GM18502 (cell line): ENCODE measurements around the gene HLA-E.
"Not testable (repeated sequence)": the region's sequence is repeated elsewhere in the genome, so short reads cannot be mapped to it uniquely, and the experiment has no call there.

Source experiments
- ATAC-seq: cut with Tn5 transposase; IDR thresholded peaks from one replicate; pipeline ENCODE4 v1.9.1; 2021; ENCODE audit warnings: mild to moderate bottlenecking; ENCODE audit not compliant: unreplicated experiment, poor library complexity

The HLA-E gene

DNA sequence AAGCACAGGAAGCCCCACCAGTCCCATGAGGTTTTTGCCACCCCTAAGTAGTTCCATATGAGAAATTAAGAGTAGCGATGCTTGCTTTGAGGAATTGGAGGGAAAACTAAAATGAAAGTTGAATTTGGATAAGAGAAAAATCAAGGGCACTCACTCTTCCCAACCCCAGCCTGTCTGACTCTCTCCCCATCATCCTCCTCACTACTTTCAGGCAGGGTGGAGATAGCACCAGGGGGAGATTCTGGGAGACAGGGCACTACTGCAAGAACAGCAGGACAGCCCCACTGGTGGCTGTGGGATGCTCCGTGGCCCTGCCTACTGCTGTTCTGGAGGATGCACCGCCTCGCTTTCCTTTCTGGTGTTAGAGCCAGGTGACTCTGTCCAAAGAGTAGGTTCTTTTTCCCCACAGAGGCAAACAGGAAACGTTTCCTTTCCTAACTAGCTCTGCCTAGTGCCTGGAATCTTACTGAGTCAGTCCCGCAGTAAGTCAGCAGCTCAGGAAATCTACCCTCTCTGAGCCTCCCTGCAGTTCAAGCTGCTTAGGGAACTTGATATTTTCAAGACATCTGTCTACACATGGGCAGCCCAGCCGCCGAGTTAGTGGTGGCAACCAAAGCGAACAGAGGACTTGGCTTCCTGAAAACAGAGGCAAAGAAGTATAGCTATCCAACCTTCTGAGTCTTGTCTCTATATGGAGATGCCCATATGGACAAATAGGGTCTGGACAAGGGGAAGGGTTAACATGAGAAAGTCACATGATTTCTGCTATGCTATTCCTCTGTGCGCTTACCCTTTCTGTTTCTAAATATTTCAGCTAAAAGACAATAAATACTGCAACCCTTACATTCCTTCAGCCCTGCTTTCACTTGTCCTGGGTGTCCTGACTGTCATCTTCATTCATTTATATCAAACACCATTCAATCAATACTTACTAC is 11.4 kb downstream of the HLA-E start:
- no peak for ATAC-seq

DNA sequence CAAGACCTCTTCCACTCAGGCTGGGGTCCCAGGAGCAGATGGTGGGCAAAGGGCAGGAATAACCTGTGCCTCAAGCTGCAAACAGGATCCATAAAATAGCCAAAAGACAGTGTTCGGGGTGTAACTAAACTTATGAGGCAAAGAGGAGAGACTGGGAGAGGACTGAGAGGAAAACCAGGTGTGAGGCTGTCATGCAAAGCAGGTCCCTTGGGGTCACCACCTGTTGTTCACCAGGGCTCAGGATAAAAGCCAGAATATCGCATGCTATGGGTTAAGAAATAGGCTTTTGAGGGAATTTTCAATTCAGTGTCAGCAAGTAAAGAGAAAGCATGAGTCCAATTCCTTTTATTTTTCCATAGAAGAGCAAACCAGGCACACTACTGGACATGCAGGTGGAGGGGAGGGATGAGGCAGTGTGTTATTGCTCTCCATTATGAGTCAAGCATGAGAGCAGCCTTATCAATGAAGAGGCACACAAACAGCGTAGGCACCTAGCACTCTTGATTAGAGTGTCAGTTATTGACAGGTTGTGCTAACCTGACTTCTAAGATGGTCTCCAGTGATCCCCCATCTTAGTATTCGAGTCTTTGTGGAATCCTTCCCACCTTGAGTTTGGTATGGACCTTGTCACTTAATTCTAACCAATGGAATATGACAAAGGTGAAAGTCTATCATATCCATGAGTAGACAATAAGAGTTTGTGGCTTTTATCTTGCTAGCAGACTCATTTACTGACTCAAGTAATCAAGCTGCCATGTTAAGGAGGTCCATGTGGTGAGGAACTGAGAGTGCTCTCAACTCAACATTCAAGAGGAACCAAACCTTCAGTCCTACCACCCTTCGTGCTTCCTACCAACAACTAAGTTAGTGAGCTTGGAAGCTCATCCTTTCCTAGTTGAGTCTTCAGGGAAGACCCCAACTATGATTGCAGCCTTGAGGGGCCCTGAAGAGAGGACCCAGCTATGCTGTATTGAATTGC is 18.8 kb downstream of the HLA-E start:
- ATAC-seq = no peak

DNA sequence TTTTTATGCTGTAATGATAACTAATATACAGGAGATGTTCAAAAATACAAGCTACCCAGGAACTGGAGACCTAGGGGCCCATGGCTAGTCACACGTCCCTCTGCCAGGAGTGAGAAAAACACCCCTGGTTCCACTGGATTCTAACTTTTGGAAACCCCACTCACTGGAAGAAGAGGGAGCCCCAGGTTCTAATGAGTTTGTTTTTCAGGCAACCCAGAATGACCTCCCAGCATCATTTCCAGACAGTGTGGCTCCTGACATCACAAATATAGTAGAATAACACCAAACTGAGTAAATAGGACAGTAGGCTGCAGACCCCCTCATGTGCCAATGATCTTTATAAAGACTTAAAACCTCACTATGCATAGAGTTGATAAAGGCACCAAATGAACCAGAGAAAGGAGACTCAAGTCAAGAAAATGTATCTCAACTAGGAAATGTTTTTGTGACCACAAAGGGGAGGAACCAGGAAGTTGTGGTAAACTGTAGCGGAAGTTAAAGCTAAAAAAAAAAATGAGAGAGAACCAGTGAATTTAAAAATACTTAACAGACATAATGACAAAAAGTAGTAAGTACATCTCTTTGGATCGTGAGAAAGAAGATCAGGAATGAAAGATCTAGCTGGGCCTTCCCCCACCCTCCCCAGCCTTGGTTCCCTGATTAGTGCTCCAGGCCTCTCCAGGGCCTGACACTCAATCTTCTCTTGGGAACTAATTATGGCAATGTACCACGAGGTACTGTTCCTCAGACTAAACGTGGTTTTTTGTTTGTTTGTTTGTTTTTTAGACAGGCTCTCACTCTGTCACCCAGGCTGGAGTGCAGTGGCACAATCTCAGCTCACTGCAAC is 19.8 kb downstream of the HLA-E start:
- ATAC-seq = no peak

DNA sequence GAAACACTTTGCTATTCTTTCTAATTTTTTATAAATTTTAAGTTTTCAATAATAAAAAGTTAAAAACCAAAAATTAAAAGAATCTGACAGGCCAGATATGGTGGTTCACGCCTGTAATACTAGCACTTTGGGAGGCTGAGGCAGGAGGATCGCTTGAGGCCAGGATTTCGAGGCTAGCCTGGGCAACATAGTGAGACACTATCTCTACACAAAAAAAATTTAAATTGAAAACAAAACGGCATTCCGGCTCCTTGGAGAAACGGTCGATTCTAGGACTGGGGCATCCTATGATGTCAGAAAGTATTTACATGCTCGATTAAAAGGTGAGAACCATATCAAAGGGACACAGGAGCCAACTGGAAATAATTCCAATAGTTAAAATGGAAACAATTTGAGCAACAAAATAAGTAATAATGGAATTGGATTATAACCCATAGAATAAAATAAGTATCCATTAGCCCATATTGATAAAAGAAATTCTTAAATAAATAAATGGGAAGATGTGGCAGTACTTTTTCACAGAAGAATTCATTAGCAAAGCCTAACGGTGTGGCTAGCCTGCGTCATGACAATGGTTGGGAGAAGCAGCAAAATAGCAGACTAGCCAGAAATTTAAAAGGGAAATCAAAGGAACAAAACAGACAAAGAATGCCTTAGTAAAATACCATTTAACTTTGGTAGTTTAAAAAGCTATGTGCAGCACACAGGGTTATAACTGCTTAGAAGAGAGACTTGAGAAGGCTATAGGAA is 21.3 kb downstream of the HLA-E start:
- no peak for ATAC-seq

DNA sequence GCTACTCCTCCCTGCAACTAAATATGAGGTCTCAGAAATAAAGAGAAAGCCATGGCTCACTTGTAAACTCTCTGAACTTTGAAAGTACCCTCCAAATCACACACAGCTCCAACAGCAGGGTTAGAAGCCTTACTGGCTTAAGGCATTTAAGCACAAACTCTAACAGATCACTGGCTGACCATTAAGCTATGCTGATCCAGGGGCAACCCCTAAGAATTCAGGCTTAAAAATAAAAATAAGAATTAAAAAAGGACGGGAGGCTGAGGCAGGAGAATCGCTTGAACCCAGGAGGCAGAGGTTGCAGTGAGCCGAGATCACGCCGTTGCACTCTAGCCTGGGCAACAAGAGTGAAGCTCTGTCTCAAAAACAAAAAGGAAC is 21.8 kb downstream of the HLA-E start:
- no peak for ATAC-seq

DNA sequence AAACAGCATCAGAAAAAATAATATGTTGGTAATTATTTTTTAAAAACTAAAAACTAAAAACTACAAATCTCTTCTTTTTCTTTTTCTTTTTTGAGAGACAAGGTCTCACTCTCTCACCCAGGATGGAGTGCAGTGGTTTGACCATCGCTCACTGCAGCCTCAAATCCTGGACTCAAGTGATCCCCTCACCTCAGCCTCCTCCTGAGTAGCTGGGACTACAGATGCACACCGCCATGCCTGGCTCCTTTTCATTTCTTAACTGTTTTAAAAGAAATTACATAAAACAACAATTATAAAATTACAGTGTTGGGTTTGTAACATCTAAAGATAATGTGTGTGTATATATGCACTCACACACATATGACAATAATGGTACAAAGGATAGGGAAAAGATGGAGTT is 24.1 kb downstream of the HLA-E start:
- no peak for ATAC-seq

DNA sequence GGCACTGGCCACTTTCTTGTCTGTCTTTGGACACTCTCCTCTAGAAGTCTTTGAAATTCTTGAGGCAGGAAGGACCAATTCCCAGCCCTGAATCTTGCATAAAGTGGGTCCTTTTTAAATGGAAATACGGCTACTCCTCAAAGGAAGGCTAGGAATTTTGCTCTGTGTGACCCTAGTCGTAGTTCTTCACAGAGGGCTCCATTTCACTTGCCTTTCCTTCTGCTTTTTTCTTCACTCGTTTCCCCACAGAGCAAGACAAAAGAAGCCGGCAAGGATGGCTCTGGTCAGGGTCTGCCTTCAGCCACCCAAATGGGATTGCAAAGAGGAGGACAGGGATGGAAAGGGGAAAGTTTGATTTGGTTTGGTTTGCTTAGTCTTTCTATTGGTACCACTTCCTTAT is 25.8 kb downstream of the HLA-E start:
- no peak for ATAC-seq

DNA sequence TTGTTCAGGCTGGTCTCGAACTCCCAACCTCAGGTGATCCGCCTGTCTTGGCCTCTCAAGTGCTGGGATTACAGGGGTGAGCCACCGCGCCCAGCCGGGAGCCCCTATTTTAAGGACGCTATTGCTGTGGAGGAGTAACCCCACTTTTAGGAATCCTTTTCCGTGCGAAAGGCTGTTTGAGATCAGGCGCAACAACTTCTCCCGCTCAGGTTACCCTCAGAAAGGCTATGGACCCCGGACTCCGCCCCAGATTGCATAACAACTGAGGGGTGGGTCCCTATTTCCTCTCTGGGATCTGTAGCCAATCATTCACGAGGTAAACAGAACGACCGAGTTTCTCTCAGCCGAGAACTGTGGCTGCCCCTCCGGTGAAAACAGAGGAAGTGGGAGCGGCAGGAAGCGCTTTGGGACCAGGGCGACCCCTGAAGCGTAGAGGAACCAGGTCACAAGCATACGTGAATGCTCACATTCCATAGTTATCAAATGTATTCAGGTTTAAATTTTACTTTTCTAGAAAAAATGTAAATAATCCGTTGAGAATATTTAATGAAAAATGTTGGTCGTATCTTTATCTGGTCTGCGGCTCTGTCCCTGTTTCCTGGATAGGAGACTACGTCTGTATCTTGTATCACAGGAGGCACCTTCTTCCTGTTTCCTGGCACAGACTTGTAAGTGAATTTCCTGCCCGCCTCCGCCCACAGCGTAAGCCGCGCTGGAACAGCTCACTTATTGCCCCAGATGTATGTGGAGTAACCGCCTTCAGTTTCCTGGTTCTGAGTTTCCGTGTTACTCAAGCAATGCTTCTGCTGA is 26.8 kb downstream of the HLA-E start:
- peak; percentile 76 for ATAC-seq

DNA sequence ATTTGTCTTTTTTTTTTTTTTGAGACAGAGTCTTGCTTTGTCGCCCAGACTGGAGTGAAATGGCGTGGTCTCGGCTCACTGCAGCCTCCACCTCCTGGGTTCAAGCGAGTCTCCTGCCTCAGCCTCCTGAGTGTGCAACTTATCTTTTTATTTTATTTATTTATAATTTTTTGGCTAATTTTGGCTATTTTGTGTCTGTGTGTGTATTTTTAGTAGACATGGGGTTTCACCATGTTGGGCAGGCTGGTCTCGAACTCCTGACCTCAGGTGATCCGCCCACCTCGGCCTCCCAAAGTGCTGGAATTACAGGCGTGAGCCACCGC is 27.4 kb downstream of the HLA-E start:
- ATAC-seq = not testable (repeated sequence)

DNA sequence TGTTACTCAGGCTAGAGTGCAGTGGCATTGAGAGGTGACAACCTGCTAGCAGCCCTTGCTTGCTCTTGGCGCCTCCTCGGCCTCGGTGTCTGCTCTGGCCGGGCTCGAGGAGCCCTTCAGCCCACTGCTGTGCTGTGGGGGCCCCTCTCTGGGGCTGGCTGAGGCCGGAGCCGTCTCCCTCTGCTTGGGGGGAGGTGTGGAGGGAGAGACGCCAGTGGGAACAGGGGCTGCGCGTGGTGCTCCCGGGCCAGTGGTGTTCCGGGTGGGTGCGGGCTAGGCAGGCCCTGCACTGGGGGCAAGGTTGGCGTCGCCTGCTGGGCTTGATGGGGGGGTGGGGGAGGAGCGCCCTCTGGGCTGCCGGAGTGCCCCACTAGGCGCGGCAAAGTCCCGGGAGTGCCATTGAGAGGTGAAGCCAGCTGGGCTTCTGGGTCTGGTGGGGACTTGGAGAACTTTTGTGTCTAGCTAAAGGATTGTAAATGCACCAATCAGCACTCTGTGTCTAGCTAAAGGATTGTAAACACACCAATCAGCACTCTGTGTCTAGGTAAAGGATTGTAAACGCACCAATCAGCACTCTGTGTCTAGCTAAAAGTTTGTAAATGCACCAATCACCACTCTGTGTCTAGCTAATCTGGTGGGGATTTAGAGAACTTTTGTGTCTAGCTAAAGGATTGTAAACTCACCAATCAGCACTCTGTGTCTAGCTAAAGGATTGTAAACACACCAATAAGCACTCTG is 28.6 kb downstream of the HLA-E start:
- not testable (repeated sequence) for ATAC-seq

DNA sequence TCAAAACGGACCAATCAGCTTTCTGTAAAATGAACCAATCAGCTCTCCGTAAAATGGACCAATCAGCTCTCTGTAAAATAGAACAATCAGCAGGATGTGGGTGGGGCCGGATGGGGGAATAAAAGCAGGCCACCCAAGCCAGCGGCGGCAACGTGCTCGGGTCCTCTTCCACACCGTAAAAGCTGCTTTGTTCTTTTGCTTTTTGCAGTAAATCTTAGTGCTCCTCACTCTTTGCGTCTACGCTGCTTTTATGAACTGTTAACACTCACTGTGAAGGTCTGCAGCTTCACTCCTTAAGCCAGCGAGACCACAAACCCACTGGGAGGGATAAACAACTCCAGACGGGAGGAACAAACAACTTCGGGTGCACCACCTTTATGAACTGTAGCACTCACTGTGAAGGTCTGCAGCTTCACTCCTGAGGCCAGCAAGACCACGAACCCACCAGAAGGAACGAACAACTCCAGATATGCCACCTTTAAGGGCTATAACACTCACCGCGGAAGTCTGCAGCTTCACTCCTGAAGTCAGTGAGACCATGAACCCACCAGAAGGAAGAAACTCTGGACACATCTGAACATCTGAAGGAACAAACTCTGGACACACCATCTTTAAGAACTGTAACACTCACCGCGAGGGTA is 29.3 kb downstream of the HLA-E start:
- not testable (repeated sequence) for ATAC-seq

DNA sequence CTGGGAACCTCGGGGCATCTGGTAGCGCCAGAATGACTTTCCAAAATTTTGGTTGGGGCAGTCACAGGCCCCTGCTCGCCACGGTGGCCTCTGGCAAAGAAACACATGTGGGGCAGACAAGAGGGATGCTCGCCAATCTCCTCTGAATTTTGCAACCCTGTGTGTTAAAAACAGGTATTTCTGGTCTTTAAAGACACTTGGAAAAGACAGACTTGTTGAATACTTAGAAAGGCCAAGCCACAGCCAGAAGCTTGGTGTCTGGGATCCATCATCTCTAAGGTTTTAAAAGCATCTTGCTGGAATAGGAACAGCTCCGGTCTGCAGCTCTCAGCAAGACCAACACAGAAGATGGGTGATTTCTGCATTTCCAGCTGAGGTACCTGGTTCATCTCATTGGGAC is 31.2 kb downstream of the HLA-E start:
- ATAC-seq = no peak

DNA sequence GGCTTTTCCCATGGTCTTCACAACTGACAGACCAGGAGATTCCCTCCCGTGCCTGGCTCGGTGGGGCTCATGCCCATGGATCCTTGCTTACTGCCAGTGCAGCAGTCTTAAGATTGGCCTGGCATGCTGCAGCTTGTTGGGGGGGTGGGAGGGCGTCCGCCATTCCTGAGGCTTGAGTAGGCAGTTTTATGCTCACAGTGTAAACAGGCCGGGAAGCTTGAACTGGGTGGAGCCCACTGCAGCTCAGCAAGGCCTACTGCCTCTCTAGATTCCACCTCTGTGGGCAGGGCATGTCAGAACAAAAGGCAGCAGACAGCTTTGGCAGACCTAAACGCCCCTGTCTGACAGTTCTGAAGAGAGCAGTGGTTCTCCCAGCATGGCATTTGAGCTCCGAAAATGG is 31.8 kb downstream of the HLA-E start:
- ATAC-seq = not testable (repeated sequence)

DNA sequence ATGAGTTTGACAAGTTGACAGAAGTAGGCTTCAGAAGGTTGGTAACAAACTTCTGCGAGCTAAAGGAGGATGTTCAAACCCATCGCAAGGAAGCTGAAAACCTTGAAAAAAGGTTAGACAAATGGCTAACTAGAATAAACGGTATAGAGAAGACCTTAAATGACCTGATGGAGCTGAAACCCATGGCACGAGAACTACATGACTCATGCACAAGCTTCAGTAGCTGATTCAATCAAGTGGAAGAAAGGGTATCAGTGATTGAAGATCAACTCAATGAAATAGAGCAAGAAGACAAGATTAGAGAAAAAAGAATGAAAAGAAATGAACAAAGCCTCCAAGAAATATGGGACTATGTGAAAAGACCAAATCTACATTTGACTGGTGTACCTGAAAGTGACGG is 32.6 kb downstream of the HLA-E start:
- ATAC-seq = not testable (repeated sequence)

DNA sequence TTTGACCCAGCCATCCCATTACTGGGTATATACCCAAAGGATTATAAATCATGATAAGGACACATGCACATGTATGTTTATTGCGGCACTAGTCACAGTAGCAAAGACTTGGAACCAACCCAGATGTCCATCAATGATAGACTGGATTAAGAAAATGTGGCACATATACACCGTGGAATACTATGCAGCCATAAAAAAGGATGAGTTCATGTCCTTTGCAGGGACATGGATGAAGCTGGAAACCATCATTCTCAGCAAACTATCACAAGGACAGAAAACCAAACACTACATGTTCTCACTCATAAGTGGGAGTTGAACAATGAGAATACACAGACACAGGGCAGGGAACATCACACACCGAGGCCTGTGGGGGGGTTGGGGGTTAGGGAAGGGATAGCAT is 37.1 kb downstream of the HLA-E start:
- ATAC-seq = not testable (repeated sequence)

DNA sequence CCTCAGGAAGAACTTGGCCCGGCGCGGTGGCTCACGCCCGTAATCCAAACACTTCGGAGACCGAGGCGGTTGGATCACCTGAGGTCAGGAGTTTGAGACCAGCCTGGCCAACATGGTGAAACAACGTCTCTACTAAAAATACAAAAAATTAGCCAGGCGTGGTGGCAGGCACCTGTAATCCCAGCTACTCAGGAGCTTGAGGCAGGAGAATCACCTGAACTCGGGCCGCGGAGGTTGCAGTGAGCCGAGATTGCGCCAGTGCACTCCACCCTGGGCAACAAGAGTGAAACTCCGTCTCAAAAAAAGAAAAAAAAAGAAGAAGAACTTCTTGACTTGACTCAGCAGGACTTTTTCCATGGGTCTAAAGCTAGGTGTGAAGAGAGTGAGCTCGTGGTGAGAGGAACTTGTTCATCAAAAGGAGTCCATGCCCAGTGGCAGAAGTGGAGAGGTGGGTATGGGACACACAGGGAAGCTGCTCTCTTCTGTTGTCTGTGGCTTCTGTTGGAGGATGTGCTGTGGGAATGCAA is 40.1 kb downstream of the HLA-E start:
- ATAC-seq = not testable (repeated sequence)

DNA sequence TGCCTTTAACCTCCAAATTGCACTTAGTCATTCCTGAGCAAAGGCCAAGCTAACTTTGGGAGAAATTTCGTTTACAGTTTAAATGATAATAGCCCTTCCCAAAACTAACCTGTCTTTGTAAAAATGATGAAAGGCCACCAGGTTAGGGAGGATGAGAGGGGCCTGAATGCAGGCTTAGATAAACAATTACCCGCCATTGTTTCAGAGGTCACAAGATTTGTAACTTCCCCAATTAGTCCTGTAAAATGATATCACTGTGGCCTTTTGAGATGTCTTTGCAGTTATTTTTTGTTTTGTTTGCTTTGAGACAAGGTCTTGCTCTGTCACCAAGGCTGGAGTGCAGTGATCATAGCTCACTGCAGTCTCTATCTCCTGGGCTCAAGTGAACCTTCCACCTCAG is 40.7 kb downstream of the HLA-E start:
- ATAC-seq = no peak
